ENCODE measurements around the gene ITGB1BP1.

- no peak for TF ChIP-seq GATA2 (IDR thresholded peaks at IDR 0.05; ENCODE audit: low read depth, low read length)
- no peak for TF ChIP-seq GATA3 (IDR thresholded peaks at IDR 0.05; ENCODE audit: low read depth, low read length)
Observed at GRCh38 chr2:9356261-9356660, 67.1 kb downstream of the ITGB1BP1 start.

Measured in SH-SY5Y (cell line).